Glutamatergic neuron (in vitro differentiated cells): ENCODE results near the gene PCDHGC3. TPM values are rescaled to one million over a fixed set of nuclear protein-coding genes. Genes with fewer than 3 reads are reported as not detected.

Source experiments
- DNase-seq: peaks from one replicate; pipeline ENCODE4 v3.0.0; 2022
- H3K27ac Mint-ChIP-seq: one replicate; pipeline ENCODE4 v1.8.0; 2020; ENCODE audit warnings: mild to moderate bottlenecking, mixed read lengths, inconsistent platforms; ENCODE audit not compliant: unreplicated experiment
- H3K27me3 Mint-ChIP-seq: one replicate; pipeline ENCODE4 v1.8.0; 2020; ENCODE audit warnings: mild to moderate bottlenecking, moderate library complexity, mixed read lengths, inconsistent platforms; ENCODE audit not compliant: unreplicated experiment
- H3K36me3 Mint-ChIP-seq: one replicate; pipeline ENCODE4 v1.8.0; 2020; ENCODE audit warnings: mild to moderate bottlenecking, mixed read lengths, inconsistent platforms; ENCODE audit not compliant: unreplicated experiment
- H3K4me1 Mint-ChIP-seq: one replicate; pipeline ENCODE4 v1.8.0; 2020; ENCODE audit warnings: mild to moderate bottlenecking, low read depth, mixed read lengths, inconsistent platforms; ENCODE audit not compliant: unreplicated experiment
- H3K4me3 Mint-ChIP-seq: one replicate; pipeline ENCODE4 v1.8.0; 2020; ENCODE audit warnings: mild to moderate bottlenecking, mixed read lengths, inconsistent platforms; ENCODE audit not compliant: unreplicated experiment
- H3K9me3 Mint-ChIP-seq: one replicate; pipeline ENCODE4 v1.8.0; 2020; ENCODE audit warnings: mild to moderate bottlenecking, moderate library complexity, mixed read lengths, inconsistent platforms; ENCODE audit not compliant: unreplicated experiment
- total RNA-seq: library from RNA; stranded (reverse); fragmentation: NEBNext Ultra II Directional; extraction: Animal tissue kit (Norgen Biotek cat#: 25700); gene quantifications from one replicate; pipeline ENCODE4 v1.2.1, GENCODE V29; 2021; ENCODE audit not compliant: unreplicated experiment
- TF ChIP-seq, protein P1 (sequence below): fragments of 200-600 bp; sonication (generic); IDR thresholded peaks from one replicate; pipeline ENCODE4 v1.5.0; 2021; ENCODE audit not compliant: partially characterized antibody, unreplicated experiment

The PCDHGC3 gene
- total RNA-seq, 1 donor from 2014 or later = 40.1 TPM

DNA sequence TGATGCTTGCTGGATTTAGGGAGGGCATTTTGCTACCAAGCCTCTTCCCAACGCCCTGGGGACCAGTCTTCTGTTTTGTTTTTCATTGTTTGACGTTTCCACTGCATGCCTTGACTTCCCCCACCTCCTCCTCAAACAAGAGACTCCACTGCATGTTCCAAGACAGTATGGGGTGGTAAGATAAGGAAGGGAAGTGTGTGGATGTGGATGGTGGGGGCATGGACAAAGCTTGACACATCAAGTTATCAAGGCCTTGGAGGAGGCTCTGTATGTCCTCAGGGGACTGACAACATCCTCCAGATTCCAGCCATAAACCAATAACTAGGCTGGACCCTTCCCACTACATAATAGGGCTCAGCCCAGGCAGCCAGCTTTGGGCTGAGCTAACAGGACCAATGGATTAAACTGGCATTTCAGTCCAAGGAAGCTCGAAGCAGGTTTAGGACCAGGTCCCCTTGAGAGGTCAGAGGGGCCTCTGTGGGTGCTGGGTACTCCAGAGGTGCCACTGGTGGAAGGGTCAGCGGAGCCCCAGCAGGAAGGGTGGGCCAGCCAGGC lies 36.1 kb downstream of the PCDHGC3 start:
- peaks cover 6% of the 10 kb centered on the region for H3K36me3 Mint-ChIP-seq
- no peak overlapping the region for H3K4me3 Mint-ChIP-seq
- TF ChIP-seq, protein P1, sequence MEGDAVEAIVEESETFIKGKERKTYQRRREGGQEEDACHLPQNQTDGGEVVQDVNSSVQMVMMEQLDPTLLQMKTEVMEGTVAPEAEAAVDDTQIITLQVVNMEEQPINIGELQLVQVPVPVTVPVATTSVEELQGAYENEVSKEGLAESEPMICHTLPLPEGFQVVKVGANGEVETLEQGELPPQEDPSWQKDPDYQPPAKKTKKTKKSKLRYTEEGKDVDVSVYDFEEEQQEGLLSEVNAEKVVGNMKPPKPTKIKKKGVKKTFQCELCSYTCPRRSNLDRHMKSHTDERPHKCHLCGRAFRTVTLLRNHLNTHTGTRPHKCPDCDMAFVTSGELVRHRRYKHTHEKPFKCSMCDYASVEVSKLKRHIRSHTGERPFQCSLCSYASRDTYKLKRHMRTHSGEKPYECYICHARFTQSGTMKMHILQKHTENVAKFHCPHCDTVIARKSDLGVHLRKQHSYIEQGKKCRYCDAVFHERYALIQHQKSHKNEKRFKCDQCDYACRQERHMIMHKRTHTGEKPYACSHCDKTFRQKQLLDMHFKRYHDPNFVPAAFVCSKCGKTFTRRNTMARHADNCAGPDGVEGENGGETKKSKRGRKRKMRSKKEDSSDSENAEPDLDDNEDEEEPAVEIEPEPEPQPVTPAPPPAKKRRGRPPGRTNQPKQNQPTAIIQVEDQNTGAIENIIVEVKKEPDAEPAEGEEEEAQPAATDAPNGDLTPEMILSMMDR = no peak
- H3K27me3 Mint-ChIP-seq = peaks cover 20% of the 10 kb centered on the region
- no peak for DNase-seq
- H3K27ac Mint-ChIP-seq = no peak overlapping the region
- H3K9me3 Mint-ChIP-seq = peaks cover 34% of the 10 kb centered on the region
- peaks cover 59% of the 10 kb centered on the region for H3K4me1 Mint-ChIP-seq

DNA sequence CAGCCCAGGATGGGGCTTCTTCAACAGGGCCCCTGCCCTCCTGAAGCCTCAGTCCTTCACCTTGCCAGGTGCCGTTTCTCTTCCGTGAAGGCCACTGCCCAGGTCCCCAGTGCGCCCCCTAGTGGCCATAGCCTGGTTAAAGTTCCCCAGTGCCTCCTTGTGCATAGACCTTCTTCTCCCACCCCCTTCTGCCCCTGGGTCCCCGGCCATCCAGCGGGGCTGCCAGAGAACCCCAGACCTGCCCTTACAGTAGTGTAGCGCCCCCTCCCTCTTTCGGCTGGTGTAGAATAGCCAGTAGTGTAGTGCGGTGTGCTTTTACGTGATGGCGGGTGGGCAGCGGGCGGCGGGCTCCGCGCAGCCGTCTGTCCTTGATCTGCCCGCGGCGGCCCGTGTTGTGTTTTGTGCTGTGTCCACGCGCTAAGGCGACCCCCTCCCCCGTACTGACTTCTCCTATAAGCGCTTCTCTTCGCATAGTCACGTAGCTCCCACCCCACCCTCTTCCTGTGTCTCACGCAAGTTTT lies 36.7 kb downstream of the PCDHGC3 start:
- Mint-ChIP-seq H3K27me3 (peaks cover 20% of the 10 kb centered on the region), H3K9me3 (peaks cover 31% of the 10 kb centered on the region), H3K27ac (peak overlapping the region; percentile 97), H3K36me3 (peaks cover 9% of the 10 kb centered on the region), H3K4me1 (peaks cover 58% of the 10 kb centered on the region), H3K4me3 (peak overlapping the region; percentile 88)
- TF ChIP-seq, protein P1 = peak; percentile 97
- DNase-seq = peak; percentile 91

DNA sequence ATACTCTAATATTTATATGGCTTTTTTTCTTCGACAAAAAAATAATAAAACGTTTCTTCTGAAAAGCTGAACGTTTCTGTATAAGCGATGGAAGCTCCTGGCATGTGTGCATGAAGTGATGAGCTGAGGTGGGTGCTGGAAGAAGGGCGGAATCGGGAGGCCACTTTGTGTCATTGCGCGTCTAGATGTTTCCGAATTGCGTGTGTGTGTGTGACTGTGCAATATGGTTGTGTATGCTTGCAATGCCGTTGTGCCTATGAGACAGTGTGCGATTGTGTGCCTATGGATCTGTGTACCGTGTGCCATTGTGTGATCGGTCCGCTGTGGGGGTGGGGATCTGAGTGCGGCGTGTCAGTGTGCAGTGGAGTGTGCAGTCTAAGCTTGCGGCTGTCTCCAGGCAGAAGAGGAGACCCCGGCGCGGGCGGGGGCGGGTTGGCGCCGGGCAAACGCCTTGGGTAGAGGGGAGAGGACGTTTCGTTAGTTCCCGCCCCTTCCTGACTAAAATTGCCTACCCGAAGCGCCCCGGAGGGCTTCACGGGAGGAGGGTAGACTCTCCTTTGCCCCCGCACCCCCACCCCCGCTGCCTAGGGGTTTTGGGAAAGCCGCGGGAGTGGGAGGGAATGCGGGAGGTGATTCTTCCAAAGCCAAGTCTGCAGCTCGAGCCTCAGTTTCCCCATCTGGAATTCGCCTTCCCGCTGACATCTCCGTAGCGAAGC lies 37.3 kb downstream of the PCDHGC3 start:
- Mint-ChIP-seq H3K4me3 (peak overlapping the region; percentile 88), H3K9me3 (peaks cover 36% of the 10 kb centered on the region), H3K27ac (peak overlapping the region; percentile 97), H3K4me1 (peaks cover 58% of the 10 kb centered on the region), H3K27me3 (peaks cover 23% of the 10 kb centered on the region), H3K36me3 (peaks cover 9% of the 10 kb centered on the region)
- TF ChIP-seq, protein P1 = no peak
- DNase-seq = peak; percentile 75

DNA sequence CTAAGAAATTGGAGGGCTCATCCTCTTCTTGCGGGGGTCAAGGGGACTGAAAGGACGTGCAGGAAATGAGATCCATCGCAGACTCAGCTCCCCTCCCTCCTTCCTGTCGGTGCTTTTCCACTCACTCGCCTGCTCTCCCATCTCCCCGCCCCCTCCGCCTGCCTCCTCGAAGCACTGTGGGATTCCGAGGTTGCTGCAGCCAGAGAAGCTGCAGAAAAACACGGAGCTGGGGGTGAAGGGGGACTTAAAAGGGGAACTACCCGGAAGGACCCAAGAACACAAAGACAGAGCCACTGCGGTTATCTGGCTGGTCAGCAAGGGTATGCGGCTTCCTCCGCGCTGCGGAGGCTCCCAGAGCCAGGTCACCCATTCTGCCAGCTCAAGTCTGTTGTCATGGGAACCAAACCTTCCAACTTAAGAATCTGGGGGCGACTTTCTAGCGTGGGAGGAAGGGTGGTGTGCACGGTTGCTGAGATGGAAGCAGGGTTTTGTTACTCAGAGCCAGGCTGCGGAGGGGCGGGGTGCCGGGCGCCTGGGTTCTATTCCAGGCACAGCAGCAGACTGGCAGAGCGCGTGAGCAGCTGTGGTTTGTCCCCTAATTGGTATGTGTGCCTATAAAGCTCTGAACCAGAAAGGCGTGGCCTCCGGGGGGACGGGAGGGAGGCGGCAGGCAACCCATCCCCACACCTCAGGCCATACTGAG lies 38.0 kb downstream of the PCDHGC3 start:
- Mint-ChIP-seq H3K4me3 (peak overlapping the region; percentile 88), H3K27ac (peak overlapping the region; percentile 97), H3K4me1 (peaks cover 57% of the 10 kb centered on the region), H3K9me3 (peaks cover 37% of the 10 kb centered on the region), H3K36me3 (peaks cover 9% of the 10 kb centered on the region), H3K27me3 (peaks cover 23% of the 10 kb centered on the region)
- DNase-seq = peak; percentile 80
- TF ChIP-seq, protein P1 = no peak
